Endothelial cell of umbilical vein (primary cell): ENCODE measurements around the gene ANKRD44. TPM values are rescaled to one million over a fixed set of nuclear protein-coding genes. Genes with fewer than 3 reads are reported as not detected.

Experiments used
- BruUV-seq: library from RNA; stranded (reverse); fragments of 400-500 nt; replicated peaks from 2 replicates; lab custom pipeline; 2021; lab: Mats Ljungman, UMichigan
- CTCF ChIA-PET: fragments of 300-600, 350-600 bp; sonication (Branson Sonifier 250); formaldehyde crosslinking; loops from one replicate; lab custom pipeline; 2021; ENCODE audit warnings: antibody characterized with exemption, inconsistent platforms; lab: Charles Lee
- POLR2A ChIA-PET: fragments of 300-600, 350-600 bp; sonication (Branson Sonifier 250); formaldehyde crosslinking; loops from one replicate; lab custom pipeline; 2021; ENCODE audit warnings: antibody characterized with exemption, inconsistent platforms; lab: Charles Lee
- DNase-seq: peaks from one replicate; pipeline ENCODE4 v3.0.0-alpha.2; 2011; ENCODE audit warnings: low read depth, low spot score
- FAIRE-seq: peaks from 2 replicates; lab custom pipeline; 2011; peaks lifted over from hg19 to GRCh38; lab: Jason Lieb, UNC
- H2AFZ ChIP-seq: 2 replicates; pipeline ENCODE4 v1.6.0; 2012; ENCODE audit warnings: low read depth, low read length, control low read depth, inconsistent platforms
- H3K27ac ChIP-seq: 2 replicates; pipeline ENCODE4 v1.5.1; 2011; ENCODE audit warnings: low read depth, mild to moderate bottlenecking, control low read depth, low read length, moderate library complexity; ENCODE audit not compliant: insufficient read depth
- H3K27me3 ChIP-seq, 2 experiments: 2 replicates each; pipeline versions ENCODE4 v1.6.0 to v1.6.1; 2011; ENCODE audit warnings: low read length in 2 of 2, mixed read lengths in 1 of 2; ENCODE audit not compliant: control insufficient read depth in 2 of 2, insufficient read depth in 2 of 2
- H3K36me3 ChIP-seq, 2 experiments: 2 replicates in 1 of 2; 3 replicates in 1 of 2; pipeline ENCODE4 v1.5.1; 2011; ENCODE audit warnings: low read length in 2 of 2, mild to moderate bottlenecking in 1 of 2, moderate library complexity in 1 of 2; ENCODE audit not compliant: control insufficient read depth in 2 of 2, insufficient read depth in 2 of 2; ENCODE audit errors: extremely low read depth in 1 of 2
- H3K4me1 ChIP-seq: 3 replicates; pipeline ENCODE4 v1.5.1; 2011; ENCODE audit warnings: mild to moderate bottlenecking, low read length; ENCODE audit not compliant: control insufficient read depth, insufficient read depth; ENCODE audit errors: extremely low read depth
- H3K4me2 ChIP-seq: 2 replicates; pipeline ENCODE4 v1.6.1; 2011; ENCODE audit warnings: low read length, control low read depth, mixed read lengths; ENCODE audit not compliant: insufficient read depth
- H3K4me3 ChIP-seq, 3 experiments: fragments of 200-600 bp in 1 of 3; sonication (generic), shearing (Covaris generic) in 1 of 3; replicated peaks in 1 of 3; 2 replicates each; pipeline ENCODE4 v1.5.1; 2011 to 2016; ENCODE audit warnings: control low read depth in 3 of 3, low read length in 3 of 3, mild to moderate bottlenecking in 2 of 3, inconsistent platforms in 1 of 3, low read depth in 1 of 3, moderate library complexity in 1 of 3; ENCODE audit not compliant: insufficient read depth in 1 of 3
- H3K79me2 ChIP-seq: 2 replicates; pipeline ENCODE4 v1.6.0; 2012; ENCODE audit warnings: low read length, inconsistent platforms; ENCODE audit not compliant: control insufficient read depth, insufficient read depth
- H3K9ac ChIP-seq: replicated peaks from 2 replicates; pipeline ENCODE3; 2011; ENCODE audit warnings: low read length, control low read depth; ENCODE audit not compliant: insufficient read depth; ENCODE audit errors: extremely low read depth
- H3K9me1 ChIP-seq: replicated peaks from 3 replicates; pipeline ENCODE4 v1.6.0; 2011; ENCODE audit warnings: mild to moderate bottlenecking, low read length; ENCODE audit not compliant: control insufficient read depth, insufficient read depth; ENCODE audit errors: extremely low read depth
- H3K9me3 ChIP-seq: replicated peaks from 2 replicates; pipeline ENCODE4 v1.5.1; 2012; ENCODE audit warnings: low read length, inconsistent platforms; ENCODE audit not compliant: control insufficient read depth, insufficient read depth
- H4K20me1 ChIP-seq: replicated peaks from 2 replicates; pipeline ENCODE3; 2011; ENCODE audit warnings: mild to moderate bottlenecking, low read length; ENCODE audit not compliant: control insufficient read depth, insufficient read depth; ENCODE audit errors: extremely low read depth
- EZH2 ChIP-seq: IDR thresholded peaks from 2 replicates; pipeline ENCODE4 v1.6.1; 2012; ENCODE audit warnings: borderline replicate concordance, low read depth, mild to moderate bottlenecking, moderate library complexity, low read length, inconsistent platforms; ENCODE audit not compliant: severe bottlenecking
- FOS ChIP-seq: IDR thresholded peaks from 2 replicates; pipeline ENCODE4 v1.6.1; 2011; ENCODE audit warnings: mild to moderate bottlenecking, low read length, moderate library complexity, borderline replicate concordance; ENCODE audit not compliant: insufficient read depth
- GATA2 ChIP-seq: IDR thresholded peaks from 2 replicates; pipeline ENCODE4 v1.7.0; 2011; ENCODE audit warnings: low read depth, mild to moderate bottlenecking, moderate library complexity, mixed read lengths, low read length; ENCODE audit not compliant: insufficient read length, insufficient read depth
- JUN ChIP-seq: IDR thresholded peaks from 2 replicates; pipeline ENCODE4 v1.6.1; 2011; ENCODE audit warnings: borderline replicate concordance, low read depth; ENCODE audit not compliant: insufficient read length, insufficient read depth
- POLR2AphosphoS5 ChIP-seq: IDR thresholded peaks from 2 replicates; pipeline ENCODE4 v1.6.1; 2012; ENCODE audit warnings: low read depth, mild to moderate bottlenecking, control low read depth, low read length, moderate library complexity; ENCODE audit not compliant: insufficient read depth
- dilution Hi-C: fragments of 300-500 bp; cut with MboI; formaldehyde crosslinking; loops from one replicate; pipeline ENCODE4 v1.15.0; 2019; ENCODE audit warnings: low sequenced_read_pairs; ENCODE audit not compliant: extremely low pct_ligation_motif_present
- intact Hi-C: fragments of 100-400 bp; cut with micrococcal nuclease; formaldehyde crosslinking; loops from one replicate; pipeline ENCODE4 v1.10.0; 2022
- polyA plus RNA-seq, 4 experiments: library from polyadenylated mRNA; depleted of rRNA in 3 of 4; stranded (reverse) in 3 of 4; unstranded in 1 of 4; fragments of >200 nt; gene quantifications; 2 replicates each; pipeline versions ENCODE4 v1.2.1 to v1.2.3, GENCODE V29; 2011 to 2012; ENCODE audit warnings: missing spikeins in 1 of 4
- total RNA-seq: library from RNA; stranded (reverse); gene quantifications from 2 replicates; pipeline ENCODE4 v1.2.3, GENCODE V29; 2021
- TF ChIP-seq, protein P1 (sequence below): IDR thresholded peaks from 2 replicates; pipeline ENCODE4 v1.6.1; 2011; ENCODE audit not compliant: insufficient read depth, insufficient read length

ANKRD44 gene
- total and polyA plus RNA-seq, 2 donors (not counting 3 experiments of a cell fraction or from before 2014, with no cell fraction given), result 3.4 to 6.1 TPM

DNA sequence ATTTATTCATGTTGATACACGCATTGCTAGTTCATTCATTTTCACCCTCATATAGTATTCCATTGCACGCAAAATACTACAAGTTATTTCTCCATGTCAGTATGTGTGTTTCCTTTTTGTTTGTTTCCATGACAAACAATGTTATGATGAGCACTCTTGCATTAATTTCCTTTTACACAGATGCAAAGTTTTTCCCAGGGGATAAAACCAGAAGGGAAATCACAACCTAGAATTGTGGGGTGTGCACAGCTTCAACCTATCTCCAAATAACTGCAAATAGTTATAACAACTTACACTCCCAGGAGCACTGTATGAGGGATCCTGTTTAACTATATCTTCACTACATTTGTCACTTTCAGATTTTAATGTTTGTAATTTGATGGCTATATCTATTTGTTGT, 87.1 kb downstream of the ANKRD44 start:
- ChIA-PET POLR2A (no interaction called here), CTCF (no interaction called here)
- Histone ChIP-seq H3K36me3 (no peaks in the 10 kb centered on the region), H2AFZ (no peak overlapping the region), H3K4me2 (no peak overlapping the region), H3K27me3 (no peaks in the 10 kb centered on the region), H3K9ac (no peak overlapping the region), H3K4me3 (no peak overlapping the region), H3K79me2 (no peaks in the 10 kb centered on the region), H3K27ac (no peak overlapping the region), H3K9me3 (no peaks in the 10 kb centered on the region), H3K9me1 (no peaks in the 10 kb centered on the region), H3K4me1 (no peaks in the 10 kb centered on the region), H4K20me1 (no peaks in the 10 kb centered on the region)
- FAIRE-seq, result no peak
- BruUV-seq, result no TSS peak
- intact Hi-C loops (no loop called here), dilution Hi-C loops (no loop called here)
- DNase-seq, result no peak
- no peak for TF ChIP-seq EZH2
- TF ChIP-seq FOS, result no peak
- TF ChIP-seq POLR2AphosphoS5, result no peak
- TF ChIP-seq GATA2, result no peak
- TF ChIP-seq JUN, result no peak
- TF ChIP-seq, protein P1, sequence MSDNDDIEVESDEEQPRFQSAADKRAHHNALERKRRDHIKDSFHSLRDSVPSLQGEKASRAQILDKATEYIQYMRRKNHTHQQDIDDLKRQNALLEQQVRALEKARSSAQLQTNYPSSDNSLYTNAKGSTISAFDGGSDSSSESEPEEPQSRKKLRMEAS, result no peak

DNA sequence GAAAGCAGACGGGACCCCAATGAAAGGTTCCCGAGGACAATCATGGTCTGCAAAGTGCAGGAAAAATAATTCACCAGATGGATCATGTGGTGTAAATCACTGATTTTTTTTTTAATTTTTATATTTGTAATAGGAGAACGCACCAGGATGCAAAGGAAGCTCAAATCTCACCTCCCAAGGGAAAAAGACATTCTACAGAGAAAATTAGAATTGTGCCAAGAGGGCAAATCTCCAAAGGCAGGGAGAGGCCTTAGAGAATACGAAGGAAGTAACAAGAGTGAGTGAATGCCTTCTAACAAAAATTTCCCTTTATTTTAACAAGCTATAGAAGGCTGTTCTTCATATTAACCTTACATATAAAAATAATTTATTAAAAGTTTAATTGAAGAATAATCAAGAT, 90.9 kb downstream of the ANKRD44 start:
- H3K27ac ChIP-seq, result no peak overlapping the region
- H2AFZ ChIP-seq, result no peak overlapping the region
- no TSS peak for BruUV-seq
- no peak overlapping the region for H3K4me2 ChIP-seq
- H4K20me1 ChIP-seq, result no peaks in the 10 kb centered on the region
- POLR2A ChIA-PET, result no interaction called here
- H3K9ac ChIP-seq, result no peak overlapping the region
- no peak for FAIRE-seq
- intact Hi-C loops (no loop called here), dilution Hi-C loops (no loop called here)
- H3K4me1 ChIP-seq, result peaks cover 15% of the 10 kb centered on the region
- no peaks in the 10 kb centered on the region for H3K27me3 ChIP-seq
- H3K9me1 ChIP-seq, result no peaks in the 10 kb centered on the region
- no peaks in the 10 kb centered on the region for H3K36me3 ChIP-seq
- TF ChIP-seq, protein P1, result no peak
- CTCF ChIA-PET, result no interaction called here
- no peaks in the 10 kb centered on the region for H3K9me3 ChIP-seq
- no peak overlapping the region for H3K4me3 ChIP-seq
- DNase-seq, result no peak
- no peaks in the 10 kb centered on the region for H3K79me2 ChIP-seq
